Neural cell (in vitro differentiated cells): ENCODE results near the gene ASIC4.

Experiments
- EP300 ChIP-seq: fragments of 450-650 bp; conservative IDR thresholded peaks from 2 replicates; pipeline ENCODE4 v1.6.1; 2014; ENCODE audit warnings: antibody characterized with exemption, mild to moderate bottlenecking, moderate library complexity; ENCODE audit not compliant: poor library complexity, severe bottlenecking
- EZH2 ChIP-seq: fragments of 200-600, 300-800 bp; shearing (Covaris generic), sonication (generic); IDR thresholded peaks from 2 replicates; pipeline ENCODE4 v1.6.1; 2014; ENCODE audit warnings: antibody characterized with exemption, low read length, borderline replicate concordance, mild to moderate bottlenecking; ENCODE audit not compliant: insufficient read depth, poor library complexity, severe bottlenecking
- POLR2AphosphoS5 ChIP-seq: IDR thresholded peaks from 2 replicates; pipeline ENCODE4 v1.6.1; 2012
- RAD21 ChIP-seq: fragments of 450-650 bp; conservative IDR thresholded peaks from 2 replicates; pipeline ENCODE4 v1.6.1; 2014; ENCODE audit warnings: antibody characterized with exemption, mild to moderate bottlenecking, moderate library complexity
- SMC3 ChIP-seq: fragments of 450-650 bp; conservative IDR thresholded peaks from 2 replicates; pipeline ENCODE4 v1.6.1; 2014; ENCODE audit warnings: antibody characterized with exemption, mild to moderate bottlenecking, moderate library complexity; ENCODE audit not compliant: poor library complexity
- TAF1 ChIP-seq: IDR thresholded peaks from 2 replicates; pipeline ENCODE4 v1.6.1; 2012; ENCODE audit warnings: low read depth
- TF ChIP-seq, protein P1 (sequence below): fragments of 450-650 bp; IDR thresholded peaks from 2 replicates; pipeline ENCODE4 v1.5.1; 2014; ENCODE audit warnings: antibody characterized with exemption, mild to moderate bottlenecking, moderate library complexity; ENCODE audit not compliant: poor library complexity, severe bottlenecking
- TF ChIP-seq, protein P2 (sequence below): IDR thresholded peaks from 2 replicates; pipeline ENCODE4 v1.6.1; 2012; ENCODE audit warnings: borderline replicate concordance

DNA sequence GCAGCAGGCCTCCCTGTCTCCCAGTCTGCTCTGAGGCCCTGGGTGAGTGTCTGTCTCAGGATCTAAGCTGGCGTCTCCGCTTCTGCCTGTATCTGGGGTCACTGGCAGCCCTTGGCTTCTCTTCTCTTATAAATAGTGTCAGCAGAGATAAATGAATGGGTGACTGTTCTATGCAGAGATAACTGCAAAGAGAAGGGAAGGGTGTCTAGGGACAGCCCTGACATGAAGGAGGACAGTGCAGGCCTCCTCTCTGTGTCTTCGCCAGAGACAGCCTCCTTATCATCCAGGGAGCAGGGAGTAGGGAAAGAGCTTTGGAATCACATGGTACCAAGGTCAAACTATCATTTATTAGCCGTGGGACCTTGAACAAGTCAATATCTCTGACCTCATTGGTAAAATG is 43.9 kb upstream of the ASIC4 start:
- TF ChIP-seq, protein P1, sequence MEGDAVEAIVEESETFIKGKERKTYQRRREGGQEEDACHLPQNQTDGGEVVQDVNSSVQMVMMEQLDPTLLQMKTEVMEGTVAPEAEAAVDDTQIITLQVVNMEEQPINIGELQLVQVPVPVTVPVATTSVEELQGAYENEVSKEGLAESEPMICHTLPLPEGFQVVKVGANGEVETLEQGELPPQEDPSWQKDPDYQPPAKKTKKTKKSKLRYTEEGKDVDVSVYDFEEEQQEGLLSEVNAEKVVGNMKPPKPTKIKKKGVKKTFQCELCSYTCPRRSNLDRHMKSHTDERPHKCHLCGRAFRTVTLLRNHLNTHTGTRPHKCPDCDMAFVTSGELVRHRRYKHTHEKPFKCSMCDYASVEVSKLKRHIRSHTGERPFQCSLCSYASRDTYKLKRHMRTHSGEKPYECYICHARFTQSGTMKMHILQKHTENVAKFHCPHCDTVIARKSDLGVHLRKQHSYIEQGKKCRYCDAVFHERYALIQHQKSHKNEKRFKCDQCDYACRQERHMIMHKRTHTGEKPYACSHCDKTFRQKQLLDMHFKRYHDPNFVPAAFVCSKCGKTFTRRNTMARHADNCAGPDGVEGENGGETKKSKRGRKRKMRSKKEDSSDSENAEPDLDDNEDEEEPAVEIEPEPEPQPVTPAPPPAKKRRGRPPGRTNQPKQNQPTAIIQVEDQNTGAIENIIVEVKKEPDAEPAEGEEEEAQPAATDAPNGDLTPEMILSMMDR, result no peak
- TF ChIP-seq POLR2AphosphoS5, result no peak
- TF ChIP-seq, protein P2, sequence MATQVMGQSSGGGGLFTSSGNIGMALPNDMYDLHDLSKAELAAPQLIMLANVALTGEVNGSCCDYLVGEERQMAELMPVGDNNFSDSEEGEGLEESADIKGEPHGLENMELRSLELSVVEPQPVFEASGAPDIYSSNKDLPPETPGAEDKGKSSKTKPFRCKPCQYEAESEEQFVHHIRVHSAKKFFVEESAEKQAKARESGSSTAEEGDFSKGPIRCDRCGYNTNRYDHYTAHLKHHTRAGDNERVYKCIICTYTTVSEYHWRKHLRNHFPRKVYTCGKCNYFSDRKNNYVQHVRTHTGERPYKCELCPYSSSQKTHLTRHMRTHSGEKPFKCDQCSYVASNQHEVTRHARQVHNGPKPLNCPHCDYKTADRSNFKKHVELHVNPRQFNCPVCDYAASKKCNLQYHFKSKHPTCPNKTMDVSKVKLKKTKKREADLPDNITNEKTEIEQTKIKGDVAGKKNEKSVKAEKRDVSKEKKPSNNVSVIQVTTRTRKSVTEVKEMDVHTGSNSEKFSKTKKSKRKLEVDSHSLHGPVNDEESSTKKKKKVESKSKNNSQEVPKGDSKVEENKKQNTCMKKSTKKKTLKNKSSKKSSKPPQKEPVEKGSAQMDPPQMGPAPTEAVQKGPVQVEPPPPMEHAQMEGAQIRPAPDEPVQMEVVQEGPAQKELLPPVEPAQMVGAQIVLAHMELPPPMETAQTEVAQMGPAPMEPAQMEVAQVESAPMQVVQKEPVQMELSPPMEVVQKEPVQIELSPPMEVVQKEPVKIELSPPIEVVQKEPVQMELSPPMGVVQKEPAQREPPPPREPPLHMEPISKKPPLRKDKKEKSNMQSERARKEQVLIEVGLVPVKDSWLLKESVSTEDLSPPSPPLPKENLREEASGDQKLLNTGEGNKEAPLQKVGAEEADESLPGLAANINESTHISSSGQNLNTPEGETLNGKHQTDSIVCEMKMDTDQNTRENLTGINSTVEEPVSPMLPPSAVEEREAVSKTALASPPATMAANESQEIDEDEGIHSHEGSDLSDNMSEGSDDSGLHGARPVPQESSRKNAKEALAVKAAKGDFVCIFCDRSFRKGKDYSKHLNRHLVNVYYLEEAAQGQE, result no peak
- TF ChIP-seq EZH2, result no peak
- no peak for TF ChIP-seq RAD21
- TF ChIP-seq SMC3, result no peak
- no peak for TF ChIP-seq EP300
- no peak for TF ChIP-seq TAF1
